T-helper 1 cell treated with Interleukin-12 subunit alpha and Interleukin-12 subunit beta and Interleukin-4 antibody, amounts not matched to agents 30 μg/mL and 1 μg/mL, for 36 hours (primary cell): ENCODE results near the gene ZFHX2.

Source experiments
- H3K27ac Mint-ChIP-seq: one replicate; pipeline ENCODE4 v1.8.0; 2021; ENCODE audit warnings: mild to moderate bottlenecking, mixed read lengths
- H3K27me3 Mint-ChIP-seq: one replicate; pipeline ENCODE4 v1.8.0; 2021; ENCODE audit warnings: low read depth, mixed read lengths
- H3K36me3 Mint-ChIP-seq: one replicate; pipeline ENCODE4 v1.8.0; 2021; ENCODE audit warnings: low read depth, mixed read lengths
- H3K4me1 Mint-ChIP-seq: one replicate; pipeline ENCODE4 v1.8.0; 2021; ENCODE audit warnings: low read depth, mixed read lengths
- H3K4me3 Mint-ChIP-seq: one replicate; pipeline ENCODE4 v1.8.0; 2021; ENCODE audit warnings: mild to moderate bottlenecking, moderate library complexity, mixed read lengths
- H3K9me3 Mint-ChIP-seq: one replicate; pipeline ENCODE4 v1.8.0; 2021; ENCODE audit warnings: mixed read lengths

The ZFHX2 gene

GRCh38 chr14:23531391-23531790, 20.2 kb downstream of the ZFHX2 start:
- no peaks in the 10 kb centered on the region for H3K27me3 Mint-ChIP-seq
- H3K4me3 Mint-ChIP-seq: no peak overlapping the region
- no peaks in the 10 kb centered on the region for H3K36me3 Mint-ChIP-seq
- H3K9me3 Mint-ChIP-seq: no peaks in the 10 kb centered on the region
- H3K27ac Mint-ChIP-seq: no peak overlapping the region
- H3K4me1 Mint-ChIP-seq: peaks cover 9% of the 10 kb centered on the region

DNA sequence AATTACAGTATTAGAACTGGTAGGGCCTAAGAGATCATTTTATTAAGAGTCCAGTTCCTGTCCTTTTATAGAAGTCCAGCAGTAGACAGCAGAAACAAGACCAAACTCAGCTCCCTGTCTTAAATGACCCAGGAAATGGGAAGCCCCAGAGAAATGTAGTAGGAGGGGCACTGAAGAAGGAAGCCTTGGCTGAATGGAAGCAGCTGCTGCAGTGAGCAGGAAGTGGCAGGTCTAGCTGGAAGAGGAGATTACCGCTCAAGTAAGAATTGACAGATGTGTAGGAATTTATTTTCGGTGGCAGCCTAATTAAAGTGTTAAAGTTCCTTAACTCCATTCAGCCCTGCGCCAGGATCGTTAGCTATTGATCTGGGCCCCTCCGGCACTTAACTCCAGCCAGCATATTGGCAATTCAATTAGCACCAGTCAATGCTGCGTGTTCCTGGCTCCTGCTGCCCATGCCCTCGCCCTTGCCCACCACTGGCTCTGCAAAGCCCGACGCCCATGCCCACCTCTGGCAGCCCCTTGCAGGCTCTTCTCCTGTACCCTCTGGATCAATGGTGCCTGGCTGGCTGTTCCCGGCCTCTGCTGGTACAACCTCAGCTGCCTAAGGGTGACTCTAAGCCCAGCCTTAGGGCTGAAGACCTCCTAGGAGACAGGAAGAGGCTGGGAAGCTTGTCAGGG, 21.1 kb downstream of the ZFHX2 start:
- Mint-ChIP-seq H3K27me3 (no peaks in the 10 kb centered on the region), H3K27ac (no peak overlapping the region), H3K4me1 (peaks cover 9% of the 10 kb centered on the region), H3K4me3 (no peak overlapping the region), H3K36me3 (no peaks in the 10 kb centered on the region), H3K9me3 (no peaks in the 10 kb centered on the region)

- H3K4me1 Mint-ChIP-seq: peaks cover 9% of the 10 kb centered on the region
- no peaks in the 10 kb centered on the region for H3K36me3 Mint-ChIP-seq
- no peaks in the 10 kb centered on the region for H3K9me3 Mint-ChIP-seq
- H3K27me3 Mint-ChIP-seq: no peaks in the 10 kb centered on the region
- H3K27ac Mint-ChIP-seq: no peak overlapping the region
- no peak overlapping the region for H3K4me3 Mint-ChIP-seq
Measured at GRCh38 chr14:23529016-23529415, 22.5 kb downstream of the ZFHX2 start.

DNA sequence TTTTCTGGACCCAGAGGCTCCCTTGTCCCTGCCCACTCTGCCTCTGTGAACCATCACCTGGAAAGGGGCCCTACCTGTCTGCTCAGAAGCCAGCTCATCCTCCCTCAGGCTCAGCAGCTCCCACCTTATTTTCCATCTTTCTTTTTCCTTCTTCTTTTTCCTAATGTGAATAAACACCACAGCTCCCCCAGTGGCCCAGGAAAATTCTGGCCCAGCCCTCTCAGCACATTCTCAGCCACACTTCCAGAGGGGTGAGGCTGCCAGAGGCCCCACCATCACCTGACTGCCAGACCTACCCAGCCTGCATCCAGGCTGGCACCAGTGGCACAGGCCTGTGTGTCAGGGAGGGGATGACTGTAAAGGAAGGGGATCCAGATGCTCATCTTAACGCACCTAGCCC, 23.0 kb downstream of the ZFHX2 start:
- H3K9me3 Mint-ChIP-seq: no peaks in the 10 kb centered on the region
- H3K36me3 Mint-ChIP-seq: no peaks in the 10 kb centered on the region
- peaks cover 9% of the 10 kb centered on the region for H3K4me1 Mint-ChIP-seq
- H3K27ac Mint-ChIP-seq: no peak overlapping the region
- H3K4me3 Mint-ChIP-seq: no peak overlapping the region
- H3K27me3 Mint-ChIP-seq: no peaks in the 10 kb centered on the region

DNA sequence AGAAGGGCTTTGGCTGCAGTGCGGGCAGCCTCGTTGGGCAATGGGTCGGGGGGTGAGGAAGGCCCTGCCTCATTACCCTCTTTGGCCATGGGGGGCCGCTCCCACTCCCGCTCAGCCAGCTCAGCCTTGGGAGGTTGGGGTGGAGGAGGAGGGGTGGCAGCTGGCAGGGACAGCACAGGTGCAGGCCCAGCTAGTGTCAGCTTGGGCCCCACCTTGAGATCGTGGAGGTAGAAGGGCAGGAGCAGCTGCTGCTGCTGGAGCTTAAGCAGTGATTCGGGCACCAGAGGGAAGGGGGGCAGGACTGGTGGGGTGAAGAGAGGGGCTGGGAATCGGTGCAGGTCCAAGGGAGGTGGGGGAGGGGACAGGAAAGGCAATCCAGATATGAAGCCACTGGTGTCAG, 26.0 kb downstream of the ZFHX2 start:
- H3K4me3 Mint-ChIP-seq: no peak overlapping the region
- no peak overlapping the region for H3K27ac Mint-ChIP-seq
- H3K27me3 Mint-ChIP-seq: no peaks in the 10 kb centered on the region
- peaks cover 4% of the 10 kb centered on the region for H3K4me1 Mint-ChIP-seq
- H3K9me3 Mint-ChIP-seq: no peaks in the 10 kb centered on the region
- no peaks in the 10 kb centered on the region for H3K36me3 Mint-ChIP-seq

DNA sequence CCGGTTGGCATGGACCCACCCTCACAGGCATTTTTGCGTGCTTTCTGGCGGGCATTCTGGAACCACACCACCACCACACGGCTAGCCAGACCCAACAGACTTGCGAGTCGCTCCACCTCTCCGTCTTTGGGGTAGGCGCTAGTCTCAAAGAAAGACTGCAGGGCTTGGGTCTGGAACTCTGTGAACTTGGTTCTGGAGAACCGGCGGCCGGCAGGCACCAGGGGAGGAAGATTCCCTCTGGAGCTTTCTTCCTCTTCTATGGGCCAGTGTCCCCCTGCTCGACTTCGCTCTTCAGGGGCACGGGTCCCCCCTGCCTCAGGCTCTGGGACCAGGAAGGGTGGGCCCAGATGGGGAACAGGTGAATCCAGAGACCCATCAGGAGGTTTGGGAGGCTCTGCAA, 26.6 kb downstream of the ZFHX2 start:
- no peaks in the 10 kb centered on the region for H3K36me3 Mint-ChIP-seq
- no peaks in the 10 kb centered on the region for H3K4me1 Mint-ChIP-seq
- no peak overlapping the region for H3K27ac Mint-ChIP-seq
- H3K9me3 Mint-ChIP-seq: no peaks in the 10 kb centered on the region
- H3K4me3 Mint-ChIP-seq: no peak overlapping the region
- H3K27me3 Mint-ChIP-seq: no peaks in the 10 kb centered on the region

GRCh38 chr14:23523229-23524016, 28.1 kb downstream of the ZFHX2 start:
- Mint-ChIP-seq H3K4me3 (no peak overlapping the region), H3K36me3 (no peaks in the 10 kb centered on the region), H3K27ac (no peak overlapping the region), H3K9me3 (no peaks in the 10 kb centered on the region), H3K27me3 (no peaks in the 10 kb centered on the region), H3K4me1 (no peaks in the 10 kb centered on the region)

GRCh38 chr14:23522643-23523198, 28.8 kb downstream of the ZFHX2 start:
- no peaks in the 10 kb centered on the region for H3K9me3 Mint-ChIP-seq
- no peak overlapping the region for H3K27ac Mint-ChIP-seq

DNA sequence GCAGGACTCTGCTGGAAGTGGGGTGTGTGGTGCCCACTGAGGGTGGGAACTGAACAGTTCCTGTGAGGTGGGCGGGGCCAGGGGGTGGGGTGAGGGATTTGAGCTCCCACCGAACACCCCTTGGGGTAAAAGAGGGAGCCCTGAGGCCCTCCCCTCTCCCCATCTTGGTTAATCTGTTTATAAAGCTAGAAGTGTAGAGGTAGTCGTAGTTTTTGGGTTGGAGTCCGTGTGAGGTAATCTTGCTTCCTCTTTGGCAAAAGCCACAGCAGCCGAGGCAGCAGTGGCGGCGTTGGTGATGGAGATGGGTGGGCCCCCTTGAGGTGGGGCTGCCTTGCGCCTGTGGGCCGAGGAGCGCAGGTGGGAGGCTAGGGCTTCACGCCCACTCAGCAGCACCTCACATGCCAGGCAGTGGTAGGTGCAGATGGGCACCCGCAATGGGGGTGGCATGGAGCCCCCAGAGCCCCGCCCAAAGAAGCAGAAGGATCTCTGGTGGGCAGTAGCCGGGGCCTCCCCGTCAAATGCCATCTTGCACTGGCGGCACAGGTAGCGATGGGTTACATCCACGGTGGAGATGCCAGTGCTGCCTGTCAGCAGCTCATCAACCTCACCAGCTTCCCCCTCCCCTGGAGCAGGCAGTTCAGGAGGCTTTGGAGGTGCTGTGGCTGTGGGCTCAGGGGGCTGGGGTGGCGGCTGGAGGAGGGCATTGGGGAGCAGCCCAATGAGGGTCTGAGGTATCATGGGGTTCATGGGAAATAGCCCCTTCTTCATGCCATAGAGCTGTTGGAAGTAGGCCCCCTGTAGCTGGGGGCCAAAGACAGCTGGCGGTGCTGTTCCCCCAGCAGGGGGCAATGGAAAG, 29.6 kb downstream of the ZFHX2 start:
- Mint-ChIP-seq H3K27ac (no peak overlapping the region), H3K9me3 (no peaks in the 10 kb centered on the region), H3K36me3 (no peaks in the 10 kb centered on the region), H3K4me1 (no peaks in the 10 kb centered on the region), H3K27me3 (no peaks in the 10 kb centered on the region), H3K4me3 (no peak overlapping the region)

More at GRCh38 chr14:23522643-23523198, 28.8 kb downstream of the ZFHX2 start:
- H3K36me3 Mint-ChIP-seq: no peaks in the 10 kb centered on the region
- H3K4me3 Mint-ChIP-seq: no peak overlapping the region
- H3K4me1 Mint-ChIP-seq: no peaks in the 10 kb centered on the region
- no peaks in the 10 kb centered on the region for H3K27me3 Mint-ChIP-seq

DNA sequence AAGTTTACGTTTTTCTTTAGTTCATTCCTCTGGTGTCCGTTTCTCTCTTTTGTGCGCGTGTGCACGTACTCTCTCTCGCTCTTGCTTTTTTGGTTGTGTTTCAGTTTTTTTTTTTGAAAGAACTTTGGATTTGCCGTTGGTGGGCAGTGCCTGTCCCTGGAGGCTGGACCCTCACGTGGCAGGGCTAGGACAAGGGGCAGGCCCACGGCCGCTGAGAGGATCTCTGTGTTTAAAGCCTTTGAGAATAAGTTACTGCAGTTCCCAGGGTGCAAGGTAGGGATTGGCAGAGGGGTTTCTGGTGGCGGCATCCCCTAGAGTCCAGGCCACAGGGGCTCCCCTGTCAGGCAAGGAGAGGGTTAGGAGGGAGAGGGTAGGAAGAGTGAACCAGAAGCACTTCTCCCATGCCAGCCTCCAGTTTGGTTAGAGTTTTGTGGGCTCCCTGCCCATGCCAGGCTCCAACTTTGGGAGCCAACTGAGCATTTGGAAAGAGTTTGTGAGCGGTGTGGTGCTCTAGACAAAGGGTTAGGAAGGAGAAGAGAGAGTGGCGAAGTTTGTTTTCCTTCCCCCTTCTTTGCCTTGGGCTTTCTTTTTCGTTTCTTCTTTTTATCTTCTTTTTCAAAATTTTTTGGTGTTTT, 30.5 kb downstream of the ZFHX2 start:
- Mint-ChIP-seq H3K27ac (no peak overlapping the region), H3K36me3 (no peaks in the 10 kb centered on the region), H3K4me1 (no peaks in the 10 kb centered on the region), H3K9me3 (no peaks in the 10 kb centered on the region), H3K4me3 (no peak overlapping the region), H3K27me3 (no peaks in the 10 kb centered on the region)

DNA sequence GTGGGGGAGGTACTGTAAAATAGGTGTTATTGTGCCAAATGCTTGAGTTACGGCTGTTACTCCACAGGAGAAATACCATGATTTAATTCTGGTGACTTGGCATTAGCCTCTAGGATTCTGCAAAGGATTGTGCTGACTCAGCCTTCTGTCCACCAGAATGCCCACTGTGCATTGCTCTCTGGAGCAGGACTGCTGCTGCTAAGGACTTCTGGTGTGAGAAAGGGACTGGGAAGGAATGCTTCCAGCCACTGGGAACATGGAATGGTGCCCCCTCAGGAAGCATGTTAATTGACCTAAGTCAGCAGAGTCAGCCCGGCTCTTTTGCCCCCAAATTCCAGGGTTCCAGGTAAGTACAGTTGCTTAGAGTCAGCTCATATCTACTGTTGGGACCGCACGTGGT, 32.9 kb downstream of the ZFHX2 start:
- H3K4me1 Mint-ChIP-seq: no peaks in the 10 kb centered on the region

DNA sequence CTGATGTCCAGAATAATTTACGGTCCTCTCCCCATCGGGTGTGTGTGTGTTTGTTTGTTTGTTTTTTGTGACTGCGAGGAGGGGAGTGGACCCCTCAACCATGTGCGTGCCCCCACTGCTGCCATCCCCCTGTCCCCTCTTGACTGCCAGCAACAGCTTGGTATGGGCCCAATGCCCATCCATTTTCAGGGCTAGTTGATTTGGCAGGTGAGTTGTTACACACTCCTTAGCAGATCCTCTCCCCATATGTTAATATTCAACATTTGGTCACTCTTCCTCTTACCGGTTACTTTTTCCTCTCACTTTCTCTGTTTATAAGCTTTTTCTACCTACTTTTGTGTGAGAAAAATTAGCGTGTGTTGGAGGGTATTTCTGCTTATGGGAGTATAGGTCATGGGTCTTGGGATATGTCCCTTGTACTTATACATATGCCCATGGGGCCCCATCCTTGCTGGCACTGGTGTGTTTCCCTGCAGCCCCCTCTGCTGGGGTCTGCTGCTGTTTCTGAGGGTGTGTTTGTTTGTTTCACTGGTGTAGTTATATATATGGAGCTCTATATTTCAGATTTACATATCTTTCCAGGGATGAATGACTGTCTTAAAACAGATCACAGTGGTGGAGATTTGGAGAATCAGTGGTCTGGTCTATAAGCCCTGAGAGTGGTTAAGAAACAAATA, 33.8 kb downstream of the ZFHX2 start:
- Mint-ChIP-seq H3K36me3 (no peaks in the 10 kb centered on the region), H3K9me3 (no peaks in the 10 kb centered on the region), H3K4me1 (no peaks in the 10 kb centered on the region), H3K4me3 (no peak overlapping the region), H3K27ac (no peak overlapping the region), H3K27me3 (no peaks in the 10 kb centered on the region)

More for the DNA sequence above, 32.9 kb downstream of the ZFHX2 start:
- H3K36me3 Mint-ChIP-seq: no peaks in the 10 kb centered on the region
- H3K27ac Mint-ChIP-seq: no peak overlapping the region
- no peak overlapping the region for H3K4me3 Mint-ChIP-seq
- H3K27me3 Mint-ChIP-seq: no peaks in the 10 kb centered on the region
- H3K9me3 Mint-ChIP-seq: no peaks in the 10 kb centered on the region

DNA sequence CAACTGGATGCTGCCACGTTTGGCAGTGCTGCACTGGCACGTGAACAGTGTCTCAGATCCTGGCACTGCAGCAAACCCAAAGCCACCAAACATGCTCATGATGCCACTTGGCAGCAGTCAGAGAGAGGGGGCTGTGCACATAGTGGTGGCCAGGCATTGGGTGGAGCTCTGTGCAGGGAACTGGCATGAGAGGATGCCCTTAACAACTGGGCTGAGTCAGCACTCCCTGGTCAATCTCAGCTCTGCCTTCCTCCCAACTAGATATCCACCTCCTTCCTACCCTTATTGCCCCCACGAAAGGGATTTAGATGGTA, 37.0 kb downstream of the ZFHX2 start:
- H3K4me1 Mint-ChIP-seq: no peaks in the 10 kb centered on the region
- no peak overlapping the region for H3K4me3 Mint-ChIP-seq
- H3K27me3 Mint-ChIP-seq: no peaks in the 10 kb centered on the region
- no peaks in the 10 kb centered on the region for H3K9me3 Mint-ChIP-seq
- H3K36me3 Mint-ChIP-seq: no peaks in the 10 kb centered on the region
- no peak overlapping the region for H3K27ac Mint-ChIP-seq
